Activated CD4-positive, alpha-beta memory T cell treated with anti-CD3 and anti-CD28 coated beads, Interleukin-2, amount 10 ng/mL, durations not matched to agents 7 days and 5 days (primary cell): Measurements from ENCODE around the gene NETO1. TPM values are rescaled to one million over a fixed set of nuclear protein-coding genes. Genes with fewer than 3 reads are reported as not detected.

Experiments used
- CTCF ChIA-PET: fragments of 350-600 bp; sonication (Branson Sonifier 250); formaldehyde crosslinking; loops from one replicate; lab custom pipeline; 2021; ENCODE audit warnings: antibody characterized with exemption, inconsistent platforms; lab: Charles Lee
- POLR2A ChIA-PET: fragments of 350-600 bp; sonication (Branson Sonifier 250); formaldehyde crosslinking; loops from one replicate; lab custom pipeline; 2021; ENCODE audit warnings: antibody characterized with exemption; lab: Charles Lee
- DNase-seq: peaks from one replicate; pipeline ENCODE4 v3.0.0-alpha.2; 2020
- H3K27ac Mint-ChIP-seq: one replicate; pipeline ENCODE4 v1.8.0; 2021; ENCODE audit warnings: mild to moderate bottlenecking, mixed read lengths
- H3K27me3 Mint-ChIP-seq: one replicate; pipeline ENCODE4 v1.8.0; 2021; ENCODE audit warnings: mixed read lengths
- H3K36me3 Mint-ChIP-seq: one replicate; pipeline ENCODE4 v1.8.0; 2021; ENCODE audit warnings: low read depth, mixed read lengths
- H3K4me1 Mint-ChIP-seq: one replicate; pipeline ENCODE4 v1.8.0; 2021; ENCODE audit warnings: mixed read lengths
- H3K4me3 Mint-ChIP-seq: one replicate; pipeline ENCODE4 v1.8.0; 2021; ENCODE audit warnings: mild to moderate bottlenecking, mixed read lengths
- H3K9me3 Mint-ChIP-seq: one replicate; pipeline ENCODE4 v1.8.0; 2021; ENCODE audit warnings: mixed read lengths
- total RNA-seq, 2 experiments: library from RNA; stranded (reverse); gene quantifications; one replicate each; pipeline ENCODE4 v1.2.3, GENCODE V29; 2021

Gene NETO1
- total RNA-seq, 2 experiments from 2014 or later, result not detected

DNA sequence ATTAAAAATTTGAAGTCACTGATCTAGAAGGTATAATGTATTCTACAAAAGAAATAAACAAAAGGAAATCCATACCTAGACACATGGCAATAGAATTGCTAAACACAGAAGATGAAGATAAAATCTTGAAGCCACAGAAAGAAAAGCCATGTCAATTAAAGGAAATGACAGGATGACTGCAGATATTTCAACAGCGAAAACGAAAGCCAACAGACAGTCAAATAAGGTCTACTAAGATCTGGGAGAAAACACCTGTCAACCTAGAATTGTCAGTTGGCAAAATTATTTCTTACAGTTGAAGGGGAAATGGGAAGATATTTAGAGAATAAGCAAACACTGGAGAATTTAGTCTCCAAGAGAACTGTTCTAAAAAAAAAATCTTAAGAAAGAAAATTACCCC, 39.2 kb downstream of the NETO1 start:
- POLR2A ChIA-PET, result no interaction called here

DNA sequence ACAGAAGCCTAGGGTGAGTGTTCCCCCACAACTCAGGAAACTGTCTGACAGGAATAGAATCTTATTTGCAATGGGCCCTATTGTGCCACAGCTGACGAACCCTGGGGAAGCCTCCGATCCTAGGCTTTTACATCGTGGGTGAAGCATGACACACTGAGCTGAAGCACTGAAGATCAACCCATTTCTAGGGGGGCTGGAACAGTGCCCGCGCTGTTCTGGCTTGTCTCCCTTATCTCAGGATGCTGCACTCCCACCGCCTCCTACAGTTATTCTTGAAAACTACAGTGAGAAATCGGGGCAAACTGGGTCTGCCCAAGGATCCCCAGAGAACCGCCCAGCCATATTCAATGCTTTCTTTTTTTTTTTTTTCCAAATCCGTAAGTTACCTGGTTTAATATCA, 41.1 kb downstream of the NETO1 start:
- CTCF ChIA-PET, result no interaction called here
- no peak overlapping the region for H3K27ac Mint-ChIP-seq

More for the DNA sequence above, 39.2 kb downstream of the NETO1 start:
- DNase-seq, result no peak
- CTCF ChIA-PET, result no interaction called here
- Mint-ChIP-seq H3K36me3 (no peaks in the 10 kb centered on the region), H3K4me3 (no peak overlapping the region), H3K4me1 (no peaks in the 10 kb centered on the region), H3K27me3 (no peaks in the 10 kb centered on the region), H3K27ac (no peak overlapping the region), H3K9me3 (no peaks in the 10 kb centered on the region)

DNA sequence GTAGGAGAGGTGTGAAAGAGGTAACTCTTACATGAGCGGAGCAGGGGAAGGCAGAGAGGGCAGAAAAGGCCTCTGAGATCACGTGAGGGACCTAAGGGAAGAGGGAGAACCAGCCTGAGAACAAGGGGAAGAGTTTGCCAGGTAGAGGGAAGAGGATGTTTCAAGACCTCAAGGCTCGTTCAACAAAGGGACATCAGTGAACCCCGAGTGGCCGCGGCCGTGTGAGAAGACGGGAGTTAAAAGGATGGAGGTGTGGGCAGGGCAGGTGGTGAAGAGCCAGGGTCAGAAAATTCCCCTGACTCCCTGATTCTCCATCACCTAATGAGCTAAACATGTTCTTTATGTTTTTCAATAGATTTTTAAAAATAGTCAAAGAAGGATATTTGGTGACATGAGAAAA, 44.4 kb downstream of the NETO1 start:
- Mint-ChIP-seq H3K36me3 (no peaks in the 10 kb centered on the region), H3K9me3 (peaks cover 2% of the 10 kb centered on the region), H3K27ac (no peak overlapping the region), H3K4me3 (no peak overlapping the region), H3K27me3 (no peaks in the 10 kb centered on the region), H3K4me1 (no peaks in the 10 kb centered on the region)
- POLR2A ChIA-PET, result no interaction called here
- CTCF ChIA-PET, result no interaction called here
- no peak for DNase-seq

More for the DNA sequence above, 41.1 kb downstream of the NETO1 start:
- POLR2A ChIA-PET, result no interaction called here
- DNase-seq, result no peak
- Mint-ChIP-seq H3K27me3 (no peaks in the 10 kb centered on the region), H3K36me3 (no peaks in the 10 kb centered on the region), H3K4me3 (no peak overlapping the region), H3K4me1 (no peaks in the 10 kb centered on the region), H3K9me3 (peaks cover 2% of the 10 kb centered on the region)

DNA sequence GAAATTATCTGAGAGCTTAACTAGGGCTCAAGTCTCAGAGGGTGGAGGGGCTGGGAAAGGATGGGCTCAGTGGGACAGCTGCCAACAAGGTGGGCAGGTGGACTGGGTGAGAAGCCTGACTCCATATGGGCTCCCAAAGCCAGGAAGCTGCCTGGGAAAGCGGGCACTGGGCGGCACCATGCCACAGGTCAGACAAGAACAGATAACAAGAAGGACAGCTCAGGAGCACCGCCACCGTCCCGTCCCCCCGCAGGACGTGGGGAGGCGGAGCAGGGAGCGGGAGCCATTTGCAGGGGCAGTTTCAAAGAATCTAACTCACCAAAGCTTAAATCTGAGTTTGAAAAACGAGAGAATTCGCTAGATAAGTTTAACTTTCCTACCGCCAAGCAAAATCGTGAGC, 45.6 kb downstream of the NETO1 start:
- no peaks in the 10 kb centered on the region for H3K36me3 Mint-ChIP-seq
- H3K27me3 Mint-ChIP-seq, result no peaks in the 10 kb centered on the region
- no peak overlapping the region for H3K4me3 Mint-ChIP-seq
- no peak for DNase-seq
- peaks cover 2% of the 10 kb centered on the region for H3K9me3 Mint-ChIP-seq
- H3K27ac Mint-ChIP-seq, result no peak overlapping the region
- ChIA-PET CTCF (no interaction called here), POLR2A (no interaction called here)
- no peaks in the 10 kb centered on the region for H3K4me1 Mint-ChIP-seq

DNA sequence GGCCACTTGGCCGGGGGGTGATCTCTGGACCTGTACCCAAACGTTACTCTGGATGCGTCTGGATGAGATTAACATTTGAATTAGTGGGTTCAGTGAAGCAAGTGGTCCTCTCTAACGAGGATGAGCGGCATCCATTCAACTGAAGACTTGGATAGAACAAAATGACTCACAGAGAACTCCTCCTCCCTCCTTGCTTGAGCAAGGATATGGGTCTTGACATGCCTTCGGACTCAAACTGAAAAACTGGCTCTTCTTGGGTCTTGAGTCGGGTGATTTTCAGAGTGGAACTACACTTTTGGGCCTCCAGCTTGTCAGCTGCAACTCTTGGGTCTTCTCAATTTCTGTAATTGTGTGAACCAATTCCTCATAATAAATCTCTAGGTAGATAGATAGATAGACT, 47.2 kb downstream of the NETO1 start:
- no peaks in the 10 kb centered on the region for H3K4me1 Mint-ChIP-seq
- DNase-seq, result no peak
- no peak overlapping the region for H3K27ac Mint-ChIP-seq
- no peaks in the 10 kb centered on the region for H3K27me3 Mint-ChIP-seq
- ChIA-PET CTCF (no interaction called here), POLR2A (no interaction called here)
- no peak overlapping the region for H3K4me3 Mint-ChIP-seq
- H3K9me3 Mint-ChIP-seq, result peaks cover 2% of the 10 kb centered on the region
- H3K36me3 Mint-ChIP-seq, result no peaks in the 10 kb centered on the region

DNA sequence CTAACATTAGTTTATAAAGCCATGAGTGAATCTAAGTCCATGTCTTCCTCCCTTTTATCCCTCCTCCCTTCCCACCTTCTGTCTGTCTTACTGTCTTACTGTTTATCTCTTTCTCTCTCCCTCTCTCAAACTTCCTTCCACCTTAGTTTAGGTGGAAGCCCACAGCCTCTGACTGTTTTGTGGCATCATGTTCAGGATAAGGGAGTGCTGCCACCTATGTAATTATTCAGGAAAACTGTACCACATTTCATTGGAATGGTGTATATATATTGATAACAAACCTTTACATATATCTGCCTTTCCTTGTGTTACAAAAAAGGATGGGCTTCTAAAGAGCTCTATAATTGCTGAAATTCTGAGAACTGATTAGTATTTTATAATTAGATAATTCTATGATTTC, 48.7 kb downstream of the NETO1 start:
- Mint-ChIP-seq H3K4me1 (no peaks in the 10 kb centered on the region), H3K27me3 (no peaks in the 10 kb centered on the region), H3K4me3 (no peak overlapping the region), H3K27ac (no peak overlapping the region), H3K9me3 (peaks cover 2% of the 10 kb centered on the region), H3K36me3 (no peaks in the 10 kb centered on the region)
- ChIA-PET CTCF (no interaction called here), POLR2A (no interaction called here)
- DNase-seq, result no peak

DNA sequence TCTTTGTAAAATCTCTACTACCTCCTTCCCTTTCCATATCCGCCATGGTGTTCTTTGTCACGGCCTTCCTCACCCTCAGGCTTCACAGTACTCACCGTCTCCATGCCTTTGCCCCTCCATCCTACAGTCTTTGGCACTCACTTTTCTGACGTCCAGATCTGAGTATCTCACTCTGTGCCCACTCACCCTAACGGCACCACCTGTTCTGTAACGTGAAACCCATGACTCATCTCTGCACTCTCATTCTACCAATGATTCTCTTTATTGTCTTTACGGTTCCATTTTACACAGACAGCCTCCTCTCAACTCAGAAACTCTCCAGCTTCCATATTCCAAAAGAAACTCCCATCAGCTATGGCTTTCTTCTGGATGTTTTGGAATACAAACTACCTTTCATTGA, 56.7 kb downstream of the NETO1 start:
- Mint-ChIP-seq H3K4me1 (no peaks in the 10 kb centered on the region), H3K4me3 (no peak overlapping the region), H3K9me3 (peaks cover 8% of the 10 kb centered on the region), H3K27me3 (no peaks in the 10 kb centered on the region), H3K27ac (no peak overlapping the region), H3K36me3 (no peaks in the 10 kb centered on the region)
- CTCF ChIA-PET, result no interaction called here
- POLR2A ChIA-PET, result no interaction called here
- DNase-seq, result no peak

DNA sequence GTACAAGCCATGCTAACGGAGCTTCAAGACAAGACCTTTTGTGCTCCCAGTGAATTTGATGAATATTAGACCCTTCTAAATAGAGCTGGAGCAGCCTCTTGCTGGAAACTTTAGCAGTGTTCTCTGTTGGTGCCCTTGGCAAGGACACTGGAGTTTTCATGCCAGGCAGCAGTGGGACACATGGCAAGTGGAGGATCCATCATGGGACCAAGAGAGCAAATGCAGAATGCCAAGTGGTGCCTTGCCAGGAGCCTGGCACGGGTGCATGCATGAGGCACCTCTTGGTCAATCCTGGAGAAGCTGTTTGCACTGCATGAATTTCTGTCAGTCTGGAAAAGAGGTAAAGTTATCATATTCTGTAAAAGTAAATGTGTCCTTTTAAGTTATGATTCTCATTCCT, 59.1 kb downstream of the NETO1 start:
- Mint-ChIP-seq H3K36me3 (no peaks in the 10 kb centered on the region), H3K4me3 (no peak overlapping the region), H3K27me3 (no peaks in the 10 kb centered on the region), H3K9me3 (peaks cover 8% of the 10 kb centered on the region), H3K4me1 (no peaks in the 10 kb centered on the region), H3K27ac (no peak overlapping the region)
- CTCF ChIA-PET, result no interaction called here
- POLR2A ChIA-PET, result no interaction called here
- DNase-seq, result no peak

DNA sequence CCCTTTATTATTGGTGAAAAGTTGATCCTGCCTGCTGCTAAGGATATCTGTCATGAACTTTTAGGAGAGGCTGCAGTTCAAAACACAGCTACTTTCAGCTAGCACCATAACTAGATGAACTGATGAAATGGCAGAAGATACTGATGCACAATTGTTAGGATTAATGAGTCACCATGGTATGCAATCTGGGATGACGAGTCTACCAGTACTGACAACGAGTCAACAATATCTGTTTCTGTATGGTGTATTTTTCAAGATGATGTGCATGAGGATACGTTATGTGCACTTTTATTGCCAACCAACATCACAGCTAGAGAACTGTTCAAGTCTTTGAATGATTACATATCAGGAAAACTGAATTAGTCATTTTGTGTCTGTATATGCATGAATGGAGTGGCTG, 68.7 kb downstream of the NETO1 start:
- DNase-seq, result no peak
- CTCF ChIA-PET, result no interaction called here
- no peak overlapping the region for H3K27ac Mint-ChIP-seq
- POLR2A ChIA-PET, result no interaction called here
- no peaks in the 10 kb centered on the region for H3K36me3 Mint-ChIP-seq
- no peak overlapping the region for H3K4me3 Mint-ChIP-seq
- H3K4me1 Mint-ChIP-seq, result no peaks in the 10 kb centered on the region
- H3K9me3 Mint-ChIP-seq, result peaks cover 7% of the 10 kb centered on the region
- H3K27me3 Mint-ChIP-seq, result no peaks in the 10 kb centered on the region

DNA sequence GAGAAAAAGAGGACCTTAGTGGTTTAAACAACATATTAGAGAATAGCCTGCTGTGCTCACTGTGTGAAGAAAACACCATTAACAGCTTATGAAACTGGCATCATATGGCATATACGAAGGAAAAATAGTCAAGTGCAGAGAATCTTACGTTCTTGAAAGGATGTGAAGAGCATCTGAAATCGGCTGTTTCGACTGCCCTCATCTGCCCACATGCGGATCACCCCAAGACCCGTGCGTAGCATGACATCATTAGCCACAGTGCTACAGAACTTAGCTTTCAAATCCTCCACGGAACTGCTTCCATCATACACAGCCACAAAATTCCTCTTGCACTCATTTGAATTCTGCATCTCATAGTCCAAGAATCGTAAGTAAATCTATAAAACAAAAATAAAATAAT, 84.3 kb downstream of the NETO1 start:
- Mint-ChIP-seq H3K4me3 (no peak overlapping the region), H3K9me3 (no peaks in the 10 kb centered on the region), H3K4me1 (no peaks in the 10 kb centered on the region), H3K27ac (no peak overlapping the region), H3K27me3 (no peaks in the 10 kb centered on the region), H3K36me3 (no peaks in the 10 kb centered on the region)
- CTCF ChIA-PET, result no interaction called here
- POLR2A ChIA-PET, result no interaction called here
- DNase-seq, result no peak

DNA sequence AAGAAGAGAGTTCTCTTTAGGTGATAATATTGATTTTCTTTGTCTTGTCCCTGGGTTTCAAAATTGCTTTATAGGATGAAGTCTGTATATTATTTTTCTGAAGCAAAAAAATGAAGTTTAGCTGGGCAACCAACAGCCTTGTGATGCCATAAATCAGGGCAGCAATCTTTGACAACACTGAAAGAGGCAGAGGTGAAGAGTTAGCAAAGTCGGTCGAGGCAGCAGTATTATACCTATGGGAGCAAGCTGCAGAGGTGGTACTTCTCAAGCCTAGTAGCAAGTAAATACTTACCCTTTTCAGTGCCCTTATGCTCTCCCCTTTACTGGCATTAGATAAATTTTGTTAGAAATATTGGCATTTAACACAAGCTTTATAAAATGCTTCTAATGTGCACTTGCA, 92.9 kb downstream of the NETO1 start:
- no peaks in the 10 kb centered on the region for H3K4me1 Mint-ChIP-seq
- no peaks in the 10 kb centered on the region for H3K36me3 Mint-ChIP-seq
- DNase-seq, result no peak
- no peak overlapping the region for H3K4me3 Mint-ChIP-seq
- no peaks in the 10 kb centered on the region for H3K27me3 Mint-ChIP-seq
- ChIA-PET CTCF (no interaction called here), POLR2A (no interaction called here)
- no peak overlapping the region for H3K27ac Mint-ChIP-seq
- no peaks in the 10 kb centered on the region for H3K9me3 Mint-ChIP-seq

DNA sequence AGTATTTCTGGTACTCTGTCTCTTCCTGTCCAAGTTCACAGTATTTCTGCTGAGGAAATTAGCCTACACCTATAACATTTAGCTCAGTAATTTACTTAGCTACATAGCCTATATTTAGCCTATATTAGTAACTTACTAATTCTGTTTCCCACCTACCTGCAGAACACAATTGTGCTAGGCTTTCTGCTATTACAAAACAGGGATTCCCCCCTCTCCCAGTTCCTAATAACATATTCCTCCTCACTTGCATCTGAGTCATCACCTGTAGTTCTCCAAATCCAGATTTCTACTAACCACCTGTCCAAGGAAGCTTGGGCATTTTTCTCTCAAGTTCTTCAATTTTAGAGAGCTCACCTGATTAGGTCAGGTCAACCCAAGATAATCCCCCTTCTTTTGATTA, 94.9 kb downstream of the NETO1 start:
- POLR2A ChIA-PET, result no interaction called here
- CTCF ChIA-PET, result no interaction called here
- Mint-ChIP-seq H3K27ac (no peak overlapping the region), H3K27me3 (no peaks in the 10 kb centered on the region), H3K9me3 (no peaks in the 10 kb centered on the region), H3K4me1 (no peaks in the 10 kb centered on the region), H3K36me3 (no peaks in the 10 kb centered on the region), H3K4me3 (no peak overlapping the region)
- no peak for DNase-seq

DNA sequence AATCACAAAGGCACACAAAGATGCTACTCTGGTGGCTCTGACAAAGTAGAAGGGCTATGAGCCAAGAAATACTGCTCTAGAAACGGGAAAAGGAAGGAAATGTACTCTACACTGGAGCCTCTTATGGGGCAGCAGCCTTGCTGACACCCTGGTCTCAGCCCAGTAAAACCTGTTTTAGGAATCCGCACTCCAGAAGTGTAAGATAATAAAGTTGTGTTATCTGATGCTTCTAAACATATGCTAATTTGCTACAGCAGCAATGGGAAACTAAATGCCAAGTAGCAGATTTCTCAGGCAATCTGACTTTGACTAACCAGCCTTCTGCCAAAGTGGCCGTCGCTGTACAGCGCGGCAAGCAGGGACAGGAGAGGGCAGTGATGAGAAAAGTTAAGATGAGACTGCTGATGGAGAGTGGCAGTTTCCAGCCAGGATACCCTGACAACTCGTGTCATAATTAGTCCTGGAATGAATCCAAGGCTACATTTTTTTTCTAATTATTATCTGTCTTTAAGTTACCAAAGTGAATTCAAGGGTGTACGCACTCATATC, 99.0 kb downstream of the NETO1 start:
- DNase-seq, result no peak
- POLR2A ChIA-PET, result no interaction called here
- Mint-ChIP-seq H3K36me3 (no peaks in the 10 kb centered on the region), H3K27ac (no peak overlapping the region), H3K4me3 (no peak overlapping the region), H3K4me1 (no peaks in the 10 kb centered on the region), H3K27me3 (no peaks in the 10 kb centered on the region), H3K9me3 (no peaks in the 10 kb centered on the region)
- CTCF ChIA-PET, result no interaction called here

DNA sequence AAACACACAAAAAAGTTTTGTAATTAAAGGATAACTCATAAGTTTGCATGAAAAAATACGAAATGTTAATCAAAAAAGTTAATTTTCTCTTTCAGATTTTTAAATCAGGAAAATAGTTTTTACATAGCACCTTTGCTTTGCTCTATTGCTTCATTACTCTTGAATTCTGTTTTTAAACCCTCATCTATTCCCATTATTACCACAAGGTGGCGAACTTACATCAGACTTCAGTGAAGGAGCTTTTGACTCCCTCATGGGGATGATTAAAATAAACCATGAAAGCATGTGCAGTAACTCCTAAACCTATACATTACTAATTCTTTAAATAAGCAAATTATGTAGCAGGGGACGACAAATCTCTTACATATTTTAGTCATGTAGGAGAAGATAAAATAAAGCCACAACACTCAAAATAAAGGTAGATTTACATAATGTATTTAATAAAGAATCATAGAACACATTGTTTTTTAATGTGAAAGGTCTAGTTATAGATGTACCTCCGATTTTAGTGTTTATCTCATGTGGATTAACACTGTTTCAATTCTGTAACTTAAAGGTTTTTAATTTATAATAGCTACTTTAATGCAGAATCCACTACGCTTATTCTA, 105.2 kb downstream of the NETO1 start:
- Mint-ChIP-seq H3K4me3 (no peak overlapping the region), H3K27me3 (no peaks in the 10 kb centered on the region), H3K27ac (no peak overlapping the region), H3K36me3 (no peaks in the 10 kb centered on the region), H3K9me3 (no peaks in the 10 kb centered on the region), H3K4me1 (no peaks in the 10 kb centered on the region)
- POLR2A ChIA-PET, result no interaction called here
- DNase-seq, result no peak
- CTCF ChIA-PET, result interaction anchor here (0.6 to 2.2 kb wide), 5 partner anchors 61 to 1870 kb away, joined by 3 to 8 read pairs (median 3); no protein-coding TSS in a partner anchor
